Uterus (tissue), 2 donors: ENCODE data around the gene CKLF.

Experiments used
- POLR2A ChIP-seq, 2 donors: fragments of 450-650 bp; IDR thresholded peaks; one replicate each; pipeline ENCODE4 v1.6.1; 2016; ENCODE audit warnings: antibody characterized with exemption in 2 of 2, mild to moderate bottlenecking in 1 of 2, moderate library complexity in 1 of 2
- TF ChIP-seq, protein P1 (sequence below), 4 experiments: fragments of 200-600 bp in 2 of 4; fragments of 450-650 bp in 2 of 4; sonication (generic) in 2 of 4; IDR thresholded peaks; one replicate each; pipeline ENCODE4 v1.5.1; 2016 to 2019; ENCODE audit warnings: antibody characterized with exemption in 4 of 4, mild to moderate bottlenecking in 2 of 4, moderate library complexity in 1 of 4

DNA sequence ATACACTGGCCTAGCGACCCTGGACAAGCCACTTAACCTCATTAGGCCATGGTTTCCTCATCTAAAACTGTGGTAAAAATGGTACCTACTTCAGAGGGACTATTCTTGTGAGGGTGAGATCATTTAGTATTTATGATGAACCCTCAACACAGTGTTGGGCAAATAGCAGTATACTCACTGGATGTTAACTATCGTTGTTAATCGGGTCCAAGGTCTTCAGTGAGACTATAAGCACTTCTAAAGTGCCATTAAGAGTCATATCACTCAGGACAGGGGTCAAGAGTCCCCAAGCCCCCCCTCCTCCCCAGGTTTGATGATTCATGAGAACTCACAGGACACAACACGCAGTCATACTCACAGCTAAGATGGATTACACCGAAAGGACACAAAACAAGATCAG lies 13.5 kb upstream of the CKLF start:
- TF ChIP-seq, protein P1, sequence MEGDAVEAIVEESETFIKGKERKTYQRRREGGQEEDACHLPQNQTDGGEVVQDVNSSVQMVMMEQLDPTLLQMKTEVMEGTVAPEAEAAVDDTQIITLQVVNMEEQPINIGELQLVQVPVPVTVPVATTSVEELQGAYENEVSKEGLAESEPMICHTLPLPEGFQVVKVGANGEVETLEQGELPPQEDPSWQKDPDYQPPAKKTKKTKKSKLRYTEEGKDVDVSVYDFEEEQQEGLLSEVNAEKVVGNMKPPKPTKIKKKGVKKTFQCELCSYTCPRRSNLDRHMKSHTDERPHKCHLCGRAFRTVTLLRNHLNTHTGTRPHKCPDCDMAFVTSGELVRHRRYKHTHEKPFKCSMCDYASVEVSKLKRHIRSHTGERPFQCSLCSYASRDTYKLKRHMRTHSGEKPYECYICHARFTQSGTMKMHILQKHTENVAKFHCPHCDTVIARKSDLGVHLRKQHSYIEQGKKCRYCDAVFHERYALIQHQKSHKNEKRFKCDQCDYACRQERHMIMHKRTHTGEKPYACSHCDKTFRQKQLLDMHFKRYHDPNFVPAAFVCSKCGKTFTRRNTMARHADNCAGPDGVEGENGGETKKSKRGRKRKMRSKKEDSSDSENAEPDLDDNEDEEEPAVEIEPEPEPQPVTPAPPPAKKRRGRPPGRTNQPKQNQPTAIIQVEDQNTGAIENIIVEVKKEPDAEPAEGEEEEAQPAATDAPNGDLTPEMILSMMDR (IDR thresholded peaks at IDR 0.05): no peak
- TF ChIP-seq POLR2A (IDR thresholded peaks at IDR 0.05): no peak
